ENCODE results near the gene FOXC2.

- no peak for TF ChIP-seq CTCF (conservative IDR thresholded peaks at IDR 0.05 in 1 of 2, IDR thresholded peaks at IDR 0.05 in 1 of 2; ENCODE audit: extremely low read depth in 1 of 2, insufficient read depth in 1 of 2, low read depth in 1 of 2, low read length in 2 of 2)
- TF ChIP-seq EZH2 (IDR thresholded peaks at IDR 0.05; ENCODE audit: borderline replicate concordance, low read length): no peak
Measured at GRCh38 chr16:86568677-86569623, 2.3 kb downstream of the FOXC2 start.
